NCI-H345 (cell line): ENCODE data around the gene LRRC46.
A peak's percentile ranks its signal among the peaks of the same experiment; 100 is the strongest.

Experiments
- DNase-seq: peaks from one replicate; lab custom pipeline; 2025; lab: John Stamatoyannopoulos, UW

The LRRC46 gene

GRCh38 chr17:47830396-47831002 lies 971 bp upstream of the LRRC46 start:
- DNase-seq: no peak

GRCh38 chr17:47831934-47832327 lies 461 bp downstream of the LRRC46 start:
- no peak for DNase-seq

GRCh38 chr17:47834756-47835155 lies 3.3 kb downstream of the LRRC46 start:
- DNase-seq: no peak

DNA sequence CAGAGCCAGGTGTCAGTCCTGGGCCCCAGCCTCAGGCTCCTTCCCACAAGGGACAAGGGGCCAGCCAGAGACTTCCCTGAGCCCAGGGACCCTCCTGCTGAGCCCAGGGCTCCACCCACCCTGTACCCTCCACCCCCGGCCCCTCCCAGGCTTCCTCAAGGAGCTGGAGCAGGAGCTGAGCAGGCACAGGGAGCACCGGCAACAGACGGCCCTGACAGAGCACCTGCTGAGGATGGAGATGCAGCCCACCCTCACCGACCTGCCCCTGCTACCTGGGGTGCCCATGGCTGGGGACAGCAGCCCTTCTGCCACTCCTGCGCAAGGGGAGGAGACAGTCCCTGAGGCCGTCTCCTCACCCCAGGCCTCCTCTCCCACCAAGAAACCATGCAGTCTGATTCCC lies 5.1 kb downstream of the LRRC46 start:
- DNase-seq: no peak

DNA sequence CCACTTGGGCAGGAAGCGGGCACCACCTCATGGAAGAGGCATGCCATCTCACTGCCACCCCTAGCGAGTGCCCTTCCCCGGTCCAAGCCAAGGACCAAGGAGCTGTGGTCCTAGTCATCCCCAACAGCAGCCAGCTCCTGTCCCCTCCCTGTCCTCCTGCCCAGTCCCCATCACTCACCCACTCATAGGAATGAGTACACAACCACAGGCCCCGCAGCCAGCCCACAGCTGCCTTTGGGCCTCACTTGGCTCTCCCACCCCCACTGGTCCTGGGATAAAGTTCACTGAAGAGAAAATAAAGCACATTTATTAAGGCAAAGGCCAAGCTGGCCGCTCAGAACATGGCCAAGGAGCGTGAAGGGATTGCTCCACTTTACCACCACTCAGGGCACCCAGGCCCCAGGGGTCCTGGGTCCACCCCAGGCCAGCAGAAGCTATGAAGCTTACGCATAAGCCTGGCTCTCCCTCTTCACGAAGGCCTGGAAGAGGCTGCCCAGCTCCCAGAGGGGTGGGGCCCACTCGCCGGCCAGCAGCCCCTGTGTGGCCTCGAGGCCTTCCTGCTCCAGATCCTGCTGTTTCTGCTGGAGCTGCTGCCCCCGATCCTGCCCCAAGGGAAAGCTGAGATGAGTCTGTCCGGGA lies 6.0 kb downstream of the LRRC46 start:
- no peak for DNase-seq

- DNase-seq: no peak
Measured at GRCh38 chr17:47838636-47839035, 7.2 kb downstream of the LRRC46 start.

DNA sequence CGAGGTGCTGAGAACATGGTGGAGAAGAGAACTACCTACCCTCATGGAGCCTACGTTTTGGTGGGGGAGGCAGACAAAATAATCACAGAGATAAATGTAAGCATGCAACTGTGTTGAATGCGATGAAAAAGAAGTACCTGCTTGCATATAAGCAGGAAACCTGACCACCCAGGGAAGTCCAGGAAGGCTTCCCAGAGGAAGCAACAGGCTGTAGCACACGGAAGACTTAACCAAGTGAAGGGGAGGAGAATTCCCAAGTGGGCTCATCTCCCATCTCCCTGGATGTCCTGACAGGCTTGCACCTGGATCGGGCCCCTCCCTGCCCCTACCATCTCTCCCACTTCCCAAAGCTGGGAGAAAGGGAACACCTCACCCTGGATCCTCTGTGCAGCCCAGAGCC lies 7.6 kb downstream of the LRRC46 start:
- DNase-seq: no peak

DNA sequence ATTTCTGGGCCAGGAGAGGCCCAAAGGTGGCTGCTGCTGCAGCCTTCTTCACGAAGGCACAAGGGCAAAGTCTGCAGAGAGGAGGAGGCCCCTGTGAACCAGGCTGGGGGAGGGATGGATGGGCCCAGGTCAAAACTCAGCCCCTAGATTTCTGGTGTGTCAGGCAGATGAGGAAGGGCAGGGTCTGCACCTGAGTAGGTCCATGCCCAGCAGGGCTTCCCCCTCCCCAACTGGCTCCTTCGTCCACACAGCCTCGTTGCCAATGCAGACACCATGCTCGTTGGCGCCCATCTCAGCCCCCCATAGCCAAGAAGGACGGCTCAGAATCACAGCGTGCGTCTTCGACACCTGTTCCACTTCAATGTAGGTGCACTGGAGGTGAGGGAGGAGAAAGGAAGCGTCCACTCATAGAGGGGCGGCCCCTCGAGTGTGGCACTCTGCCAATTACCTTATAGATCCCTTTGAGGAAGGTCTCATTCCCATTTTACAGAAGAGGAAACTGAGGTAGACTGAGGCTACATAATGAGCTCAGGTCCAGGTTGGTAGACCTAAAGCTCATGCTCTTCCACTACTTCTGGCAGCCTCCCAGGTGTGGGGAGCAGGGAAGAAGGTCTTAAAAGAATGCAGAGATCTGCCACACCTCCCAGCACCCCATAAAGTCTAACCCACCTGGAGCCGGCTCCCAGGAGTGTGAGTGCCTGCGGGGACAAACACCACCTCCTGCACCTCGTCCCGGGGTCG lies 8.7 kb downstream of the LRRC46 start:
- peak; percentile 9 for DNase-seq

DNA sequence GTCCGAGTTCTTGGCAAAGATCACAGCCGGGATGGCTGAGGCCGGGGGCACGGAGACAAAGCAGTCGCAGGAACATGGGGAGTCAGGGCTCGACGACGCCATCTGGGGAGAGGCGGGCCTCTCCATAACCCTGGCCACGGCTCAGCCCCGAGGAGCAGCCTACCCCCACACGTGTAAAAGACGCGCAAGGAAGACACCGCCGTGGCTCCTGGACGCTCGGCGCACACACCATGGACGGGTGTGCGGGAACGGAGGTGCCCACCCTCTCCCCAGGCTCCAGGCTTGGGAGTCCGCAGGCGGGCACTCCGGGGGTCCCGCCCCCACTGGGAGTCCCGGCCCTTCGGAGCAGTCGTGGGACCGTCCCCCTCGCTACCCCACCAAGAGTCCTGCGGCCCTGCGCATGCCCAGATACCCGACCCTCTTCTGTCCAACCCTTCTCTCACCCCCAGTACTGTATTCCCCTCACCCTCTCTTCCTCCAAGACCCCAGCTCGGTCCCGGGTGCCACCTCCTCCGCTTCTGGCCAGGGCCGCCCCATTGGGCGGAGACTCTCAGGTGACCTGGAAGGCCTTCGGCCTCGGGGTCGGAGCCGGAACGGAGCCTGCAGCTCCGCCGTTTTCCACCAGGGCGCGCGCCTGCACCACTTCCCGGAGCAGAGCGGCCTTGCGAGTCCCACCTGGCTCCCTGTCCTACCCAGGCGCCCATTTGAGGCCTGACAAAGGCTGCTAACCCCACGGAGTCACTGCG lies 9.4 kb downstream of the LRRC46 start, which contains the start of gene SCRN2:
TSS of gene SCRN2 (minus strand) at position 532 of the 746 bp plus-strand sequence. CDS start at position 102, 430 bp downstream.
- peak; percentile 87 for DNase-seq

GRCh38 chr17:47841488-47842291 lies 10.2 kb downstream of the LRRC46 start:
- no peak for DNase-seq

DNA sequence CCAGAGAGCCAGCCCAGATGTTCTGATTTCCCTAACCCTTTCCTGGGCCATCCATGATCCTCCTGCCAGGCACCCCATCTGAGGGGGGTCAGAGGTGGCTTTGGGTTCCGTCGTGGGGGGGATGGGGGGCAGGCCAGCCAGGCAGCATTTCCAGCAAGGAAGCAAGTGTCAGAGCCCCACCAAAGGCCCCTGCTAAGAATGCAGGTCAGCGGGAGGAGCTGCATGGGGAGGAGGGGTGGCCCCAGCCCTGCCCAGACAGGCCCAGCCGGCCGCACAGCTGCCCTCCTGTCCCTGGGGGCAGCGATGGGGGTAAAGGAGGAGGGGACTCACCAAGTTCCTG lies 11.9 kb downstream of the LRRC46 start:
- DNase-seq: no peak

GRCh38 chr17:47844227-47844626 lies 12.8 kb downstream of the LRRC46 start:
- DNase-seq: no peak

GRCh38 chr17:47844814-47845715 lies 13.6 kb downstream of the LRRC46 start:
- DNase-seq: no peak

GRCh38 chr17:47845716-47846075 lies 14.2 kb downstream of the LRRC46 start:
- DNase-seq: no peak

DNA sequence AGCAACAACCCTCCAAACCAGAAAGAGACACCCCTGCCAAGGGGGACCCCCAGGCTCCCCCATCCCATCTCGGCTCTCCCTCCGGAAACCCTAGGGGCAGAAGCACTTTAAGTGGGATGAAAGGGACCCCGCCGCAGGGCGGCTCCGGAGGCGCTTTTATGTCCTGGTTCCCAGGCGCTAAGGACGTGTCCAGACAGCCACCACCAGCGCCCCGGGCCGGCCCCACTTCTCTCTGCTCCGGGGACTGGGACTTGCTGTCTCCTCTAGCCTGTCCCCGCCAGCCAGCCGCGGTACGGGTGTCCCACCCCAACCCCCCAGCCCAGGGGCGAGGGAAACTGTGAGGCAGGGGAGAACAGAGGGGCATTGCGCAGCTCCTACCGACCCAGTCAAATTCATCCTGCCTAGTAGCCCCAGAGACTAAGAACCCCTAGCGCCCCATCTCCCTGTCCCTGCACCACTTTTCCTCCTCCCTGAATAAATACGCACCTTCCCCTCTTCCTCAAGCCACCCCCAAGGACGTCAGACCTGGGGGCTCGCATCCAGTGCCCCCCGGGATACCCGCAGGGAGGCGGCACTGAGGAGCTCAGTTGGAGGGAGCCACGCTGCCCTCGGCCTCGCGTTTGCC lies 15.4 kb downstream of the LRRC46 start:
- DNase-seq: no peak

- DNase-seq: no peak
Measured at GRCh38 chr17:47847341-47848197, 16.1 kb downstream of the LRRC46 start.

DNA sequence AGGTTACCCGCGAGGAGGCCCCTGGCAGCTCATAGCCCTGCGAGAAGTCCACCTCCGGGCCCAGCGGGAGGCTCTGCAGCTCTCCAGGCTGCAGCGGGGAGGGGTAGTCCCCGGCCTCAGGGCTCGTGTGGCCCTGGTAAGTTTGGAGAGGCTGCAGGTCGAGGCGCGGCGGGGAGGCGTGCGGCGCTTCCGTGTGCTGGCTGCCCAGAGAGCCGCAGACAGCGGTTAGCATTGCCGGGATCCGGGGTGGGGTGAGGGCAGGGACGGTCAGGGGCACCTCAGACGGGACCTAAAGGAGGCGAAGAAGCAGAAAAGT lies 16.7 kb downstream of the LRRC46 start:
- DNase-seq: no peak

GRCh38 chr17:47850373-47850691 lies 18.9 kb downstream of the LRRC46 start:
- DNase-seq: no peak

- DNase-seq: peak; percentile 71
Measured at GRCh38 chr17:47850692-47851573, 19.5 kb downstream of the LRRC46 start, which contains the start of gene SP6. SP6 (minus strand) TSS chr17:47851163; CDS start chr17:47848429, 2,734 bp downstream.
